GM19099 (cell line): ENCODE results near the gene PSRC1.

Source experiments
- POLR2A ChIP-seq: IDR thresholded peaks from 3 replicates; pipeline ENCODE4 v1.6.1; 2011; ENCODE audit warnings: low read depth; ENCODE audit not compliant: insufficient read length; ENCODE audit errors: extremely low read depth

Gene PSRC1

DNA sequence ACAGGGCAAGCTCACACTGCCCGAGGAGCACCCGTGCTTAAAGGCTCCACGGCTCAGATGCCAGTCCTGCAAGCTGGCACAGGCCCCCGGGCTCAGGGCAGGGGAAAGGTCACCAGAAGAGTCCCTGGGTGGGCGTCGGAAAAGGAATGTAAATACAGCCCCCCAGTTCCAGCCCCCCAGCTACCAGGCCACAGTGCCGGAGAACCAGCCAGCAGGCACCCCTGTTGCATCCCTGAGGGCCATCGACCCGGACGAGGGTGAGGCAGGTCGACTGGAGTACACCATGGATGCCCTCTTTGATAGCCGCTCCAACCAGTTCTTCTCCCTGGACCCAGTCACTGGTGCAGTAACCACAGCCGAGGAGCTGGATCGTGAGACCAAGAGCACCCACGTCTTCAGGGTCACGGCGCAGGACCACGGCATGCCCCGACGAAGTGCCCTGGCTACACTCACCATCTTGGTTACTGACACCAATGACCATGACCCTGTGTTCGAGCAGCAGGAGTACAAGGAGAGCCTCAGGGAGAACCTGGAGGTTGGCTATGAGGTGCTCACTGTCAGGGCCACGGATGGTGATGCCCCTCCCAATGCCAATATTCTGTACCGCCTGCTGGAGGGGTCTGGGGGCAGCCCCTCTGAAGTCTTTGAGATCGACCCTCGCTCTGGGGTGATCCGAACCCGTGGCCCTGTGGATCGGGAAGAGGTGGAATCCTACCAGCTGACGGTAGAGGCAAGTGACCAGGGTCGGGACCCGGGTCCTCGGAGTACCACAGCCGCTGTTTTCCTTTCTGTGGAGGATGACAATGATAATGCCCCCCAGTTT, 32.3 kb downstream of the PSRC1 start:
- no peak for TF ChIP-seq POLR2A

DNA sequence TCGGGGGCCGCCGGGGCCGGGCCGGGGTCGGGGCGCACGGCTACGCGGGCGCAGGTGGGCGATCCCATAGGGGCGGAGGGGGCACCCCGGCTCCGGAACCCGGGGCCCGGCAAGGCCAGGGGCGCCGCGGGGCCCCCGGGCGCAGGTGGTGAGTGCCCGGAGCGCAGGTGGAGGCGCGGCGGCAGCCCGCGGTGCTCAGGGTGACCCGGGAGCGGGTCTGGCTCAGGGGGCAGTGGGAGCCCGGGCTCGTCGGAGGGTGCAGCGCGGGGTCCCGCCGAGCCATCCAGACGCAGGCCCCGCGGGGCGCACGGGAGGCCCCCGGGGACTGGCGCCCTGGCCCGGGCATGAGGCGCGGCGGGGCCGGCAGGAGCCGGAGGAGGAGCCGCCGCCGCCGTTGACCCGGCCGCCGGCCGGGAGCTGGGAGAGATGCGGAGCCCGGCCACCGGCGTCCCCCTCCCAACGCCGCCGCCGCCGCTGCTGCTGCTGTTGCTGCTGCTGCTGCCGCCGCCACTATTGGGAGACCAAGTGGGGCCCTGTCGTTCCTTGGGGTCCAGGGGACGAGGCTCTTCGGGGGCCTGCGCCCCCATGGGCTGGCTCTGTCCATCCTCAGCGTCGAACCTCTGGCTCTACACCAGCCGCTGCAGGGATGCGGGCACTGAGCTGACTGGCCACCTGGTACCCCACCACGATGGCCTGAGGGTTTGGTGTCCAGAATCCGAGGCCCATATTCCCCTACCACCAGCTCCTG, 33.1 kb downstream of the PSRC1 start:
- TF ChIP-seq POLR2A = no peak

DNA sequence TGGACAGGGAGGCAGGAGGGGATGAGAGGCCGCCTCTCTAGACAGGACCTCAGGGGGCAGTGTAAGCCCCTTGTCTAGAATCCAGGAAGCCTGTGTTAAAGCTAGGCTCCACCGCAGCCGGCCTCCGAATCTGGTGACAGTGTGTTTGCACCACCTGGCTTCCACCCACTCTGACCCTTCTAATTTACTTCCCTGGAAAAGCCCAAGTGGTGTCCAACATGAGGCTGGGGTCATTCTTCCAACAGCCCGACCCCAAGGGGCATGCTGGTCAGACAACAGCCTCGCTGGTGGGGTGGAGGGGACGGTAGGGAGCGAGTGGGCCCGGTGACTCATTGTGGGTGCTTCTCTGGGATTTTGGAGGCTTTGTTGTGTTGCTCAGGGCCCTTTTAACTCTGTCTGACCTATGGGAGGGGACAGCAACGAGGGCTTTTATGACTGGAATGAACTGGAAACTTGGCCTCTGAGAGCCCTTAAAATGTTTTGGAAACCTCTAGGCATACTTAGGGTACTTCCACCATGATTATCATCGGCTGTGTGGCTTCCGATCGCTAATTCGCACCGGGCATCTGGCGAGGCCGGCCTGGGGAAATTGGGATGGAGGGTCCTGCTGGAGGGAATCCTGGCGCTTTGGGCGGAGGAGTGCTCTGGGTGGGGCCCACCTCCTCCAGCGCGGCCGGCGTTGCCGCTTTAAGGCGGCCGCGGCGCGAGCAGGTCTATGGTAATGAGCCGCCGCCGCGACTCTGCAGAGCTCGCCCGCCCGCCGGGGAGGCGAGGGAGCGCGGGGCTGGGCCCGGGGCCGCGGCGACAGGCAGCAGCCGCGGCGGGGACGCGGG, 33.9 kb downstream of the PSRC1 start, which contains the start of gene CELSR2:
TSS of gene CELSR2 (plus strand) at position 743 of the 833 bp plus-strand sequence. CDS start 541 bp downstream, outside the sequence.
- no peak for TF ChIP-seq POLR2A

DNA sequence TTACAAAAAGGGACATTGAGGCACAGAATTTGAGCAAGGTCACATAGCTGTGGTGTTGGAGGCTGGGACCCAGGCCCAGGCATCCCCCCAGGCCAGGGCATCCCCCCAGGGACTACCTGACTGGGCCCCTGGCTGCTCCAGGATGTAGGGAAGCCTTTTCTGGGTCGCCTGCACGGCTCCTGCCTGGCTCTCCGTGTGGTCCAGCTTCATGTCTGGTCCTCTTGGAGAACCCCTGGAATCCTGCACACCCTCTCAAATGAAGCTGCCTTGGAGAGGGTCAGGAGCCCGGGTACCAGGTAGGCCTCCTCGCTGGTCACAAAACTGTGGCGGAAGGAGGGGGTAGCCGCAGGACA, 34.5 kb downstream of the PSRC1 start:
- no peak for TF ChIP-seq POLR2A

DNA sequence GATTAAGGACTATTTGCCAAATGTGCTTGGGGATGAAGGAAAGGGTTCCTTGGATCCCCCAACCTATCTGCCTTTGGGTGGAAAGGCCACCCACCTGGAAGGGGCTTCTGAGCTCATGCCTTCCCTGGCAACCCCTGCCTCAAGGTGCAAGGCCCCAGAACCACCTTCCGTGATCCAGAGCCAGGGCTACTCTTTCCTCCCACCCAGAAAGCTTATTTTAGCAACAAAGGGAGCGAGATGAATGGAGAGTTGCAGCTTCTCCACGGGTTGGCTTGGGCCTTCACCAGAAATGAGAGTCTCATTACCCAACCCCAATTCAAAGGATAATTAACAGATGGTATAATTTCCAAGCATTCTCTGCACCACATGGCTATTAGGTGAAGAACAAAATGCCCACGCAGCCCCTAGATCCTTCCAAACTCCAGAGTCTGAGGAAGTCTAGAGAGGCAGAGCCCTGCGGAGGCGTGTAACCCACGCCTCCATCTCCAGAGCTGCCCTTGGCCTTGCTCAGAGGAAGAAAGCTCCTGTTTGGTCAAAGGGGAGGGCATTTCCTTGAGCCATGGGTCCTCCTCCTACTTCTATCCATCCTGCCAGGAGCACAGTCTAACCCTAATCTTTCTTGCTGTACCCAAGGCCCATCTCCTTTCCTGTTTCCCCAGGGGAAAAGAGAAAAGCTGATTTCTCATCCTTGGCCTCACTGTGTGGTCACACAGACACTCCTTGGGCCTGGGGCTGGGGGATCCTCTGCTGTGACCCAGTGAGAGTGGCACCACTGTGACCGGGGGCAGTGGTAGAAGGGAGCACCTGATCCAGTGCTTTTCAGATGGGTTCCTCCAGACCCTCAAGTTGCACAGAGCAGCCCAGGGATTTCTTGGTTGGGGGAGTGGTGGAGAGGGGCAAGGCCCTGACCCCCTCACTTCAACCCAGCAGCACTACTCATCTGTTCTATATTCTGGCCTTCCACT, 35.3 kb downstream of the PSRC1 start:
- TF ChIP-seq POLR2A = no peak

DNA sequence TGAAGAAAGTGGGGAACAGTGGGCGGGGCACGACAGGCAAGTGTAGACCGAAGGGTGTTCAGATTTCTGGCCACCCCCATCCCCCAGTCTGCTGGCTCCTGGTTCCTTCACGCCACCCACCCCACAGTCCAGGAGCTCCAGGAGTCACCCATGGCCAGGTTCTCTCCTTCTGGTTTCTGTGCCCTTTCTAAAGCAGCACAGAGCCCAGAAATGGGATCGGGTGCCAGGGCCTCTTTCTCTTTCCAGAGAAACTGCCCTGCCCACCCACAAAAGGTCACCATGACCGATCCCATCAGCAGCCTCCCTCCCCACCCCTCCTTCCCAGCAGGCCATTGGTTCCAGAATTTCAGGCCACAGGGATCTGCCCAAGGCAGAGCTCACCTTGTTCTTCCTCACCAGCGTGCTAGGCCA, 36.8 kb downstream of the PSRC1 start:
- no peak for TF ChIP-seq POLR2A

DNA sequence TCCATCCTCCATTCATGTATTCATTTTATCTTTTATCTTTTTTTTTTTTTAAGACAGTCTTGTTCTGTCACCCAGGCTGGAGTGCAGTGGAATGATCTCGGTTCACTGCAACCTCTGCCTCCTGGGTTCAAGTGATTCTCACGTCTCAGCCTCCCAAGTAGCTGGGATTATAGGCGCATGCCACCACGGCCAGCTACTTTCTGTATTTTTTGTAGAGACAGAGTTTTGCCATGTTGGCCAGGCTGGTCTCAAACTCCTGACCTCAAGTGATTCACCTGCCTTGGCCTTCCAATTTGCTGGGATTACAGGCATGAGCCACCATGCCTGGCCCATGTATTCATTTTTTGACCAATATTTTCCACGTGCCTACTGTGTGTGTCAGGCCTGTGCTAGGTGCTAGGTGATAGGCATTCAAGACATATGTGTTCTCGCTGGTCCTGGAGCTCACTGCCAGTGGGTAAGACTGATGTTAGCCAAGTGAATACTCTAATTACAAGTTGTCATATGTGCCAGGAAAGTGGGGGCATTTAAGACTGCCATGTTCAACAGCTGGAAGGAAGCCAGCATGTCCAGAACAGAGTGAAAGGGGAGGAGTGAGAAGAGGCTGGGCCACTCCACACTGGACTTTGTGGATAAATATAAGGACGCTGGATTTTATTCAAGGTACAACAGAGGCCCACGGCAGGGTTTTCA, 38.9 kb downstream of the PSRC1 start:
- no peak for TF ChIP-seq POLR2A

DNA sequence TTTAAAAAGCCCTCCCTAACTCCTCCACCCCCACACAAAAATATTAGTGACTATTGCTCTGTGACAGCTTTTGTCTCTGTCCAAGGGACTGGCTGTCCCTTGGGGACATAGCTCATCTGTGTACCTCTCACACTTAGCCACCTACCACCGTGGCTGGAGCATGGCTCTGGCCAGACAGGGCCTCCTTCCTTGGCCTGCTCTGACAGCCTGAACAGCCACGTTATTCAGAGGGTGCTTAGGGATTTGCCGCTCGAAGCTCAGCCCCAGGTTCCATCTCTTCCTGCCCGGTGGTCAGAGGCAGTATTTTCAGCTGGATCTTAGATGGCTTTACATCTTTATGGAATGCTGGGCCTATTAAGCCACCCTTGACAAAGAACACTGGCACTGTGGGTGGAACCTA, 39.7 kb downstream of the PSRC1 start:
- TF ChIP-seq POLR2A = no peak

DNA sequence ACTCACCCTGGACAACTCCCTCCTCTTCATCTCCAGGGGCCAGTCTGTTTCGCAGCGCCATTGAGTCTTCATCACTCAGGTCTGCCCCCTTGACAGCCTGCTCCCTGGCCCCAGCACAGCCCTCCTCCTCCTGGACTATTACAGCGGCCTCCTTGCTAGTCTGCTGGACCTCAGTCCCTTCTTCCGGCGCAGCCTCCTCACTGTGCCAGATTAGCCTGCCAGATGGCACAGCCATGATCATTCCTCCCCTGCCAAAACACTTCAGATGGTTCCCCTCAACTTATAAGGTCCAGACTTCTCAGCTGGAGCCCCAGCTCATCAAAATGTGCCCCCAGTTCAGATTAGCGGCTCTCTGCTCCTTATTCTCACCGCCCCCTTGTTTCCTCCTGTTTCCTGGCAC, 40.6 kb downstream of the PSRC1 start:
- TF ChIP-seq POLR2A = no peak

DNA sequence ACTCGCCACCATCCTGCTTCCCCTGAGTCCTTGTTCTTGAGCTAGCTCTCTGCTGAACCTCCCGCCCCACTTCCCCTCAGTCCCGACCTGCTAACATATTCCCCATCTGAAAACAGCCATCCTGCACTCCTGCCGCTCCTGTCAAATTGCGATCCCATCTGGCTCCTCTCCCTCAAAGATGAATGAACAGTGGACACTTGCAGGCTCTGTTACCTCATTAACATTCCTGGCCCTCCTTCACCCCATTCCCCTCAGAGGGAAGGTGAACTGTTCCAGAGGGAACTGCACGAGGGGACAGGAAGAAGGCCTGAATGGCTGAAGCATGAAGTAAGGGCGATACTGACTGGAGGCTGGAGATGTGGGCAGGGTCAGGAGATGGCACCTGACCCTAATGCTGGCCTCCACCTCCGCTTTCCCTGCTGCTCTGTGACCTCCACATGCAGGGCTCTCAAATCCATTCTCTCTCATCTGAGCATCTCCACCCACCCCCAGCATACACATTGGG, 41.1 kb downstream of the PSRC1 start:
- no peak for TF ChIP-seq POLR2A

DNA sequence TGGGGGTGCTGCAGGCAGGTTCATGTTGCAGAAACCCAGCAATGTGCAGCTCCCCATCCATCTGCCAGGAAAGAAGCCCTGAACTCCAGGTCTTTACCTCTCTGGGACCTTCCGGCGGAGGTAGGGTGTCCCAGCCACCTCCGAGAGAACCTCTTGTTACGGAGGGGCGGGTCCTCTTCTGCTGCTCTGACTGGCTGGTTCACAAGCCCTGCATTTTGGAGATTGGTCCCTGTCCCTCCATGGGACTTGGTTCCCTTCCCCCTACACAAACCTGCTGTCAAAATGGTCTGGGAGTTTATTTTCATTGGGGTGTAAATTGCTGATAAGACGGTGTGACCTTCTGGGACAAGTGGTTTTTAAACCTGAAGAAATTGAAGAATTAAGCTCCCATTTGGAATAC, 41.6 kb downstream of the PSRC1 start:
- no peak for TF ChIP-seq POLR2A

DNA sequence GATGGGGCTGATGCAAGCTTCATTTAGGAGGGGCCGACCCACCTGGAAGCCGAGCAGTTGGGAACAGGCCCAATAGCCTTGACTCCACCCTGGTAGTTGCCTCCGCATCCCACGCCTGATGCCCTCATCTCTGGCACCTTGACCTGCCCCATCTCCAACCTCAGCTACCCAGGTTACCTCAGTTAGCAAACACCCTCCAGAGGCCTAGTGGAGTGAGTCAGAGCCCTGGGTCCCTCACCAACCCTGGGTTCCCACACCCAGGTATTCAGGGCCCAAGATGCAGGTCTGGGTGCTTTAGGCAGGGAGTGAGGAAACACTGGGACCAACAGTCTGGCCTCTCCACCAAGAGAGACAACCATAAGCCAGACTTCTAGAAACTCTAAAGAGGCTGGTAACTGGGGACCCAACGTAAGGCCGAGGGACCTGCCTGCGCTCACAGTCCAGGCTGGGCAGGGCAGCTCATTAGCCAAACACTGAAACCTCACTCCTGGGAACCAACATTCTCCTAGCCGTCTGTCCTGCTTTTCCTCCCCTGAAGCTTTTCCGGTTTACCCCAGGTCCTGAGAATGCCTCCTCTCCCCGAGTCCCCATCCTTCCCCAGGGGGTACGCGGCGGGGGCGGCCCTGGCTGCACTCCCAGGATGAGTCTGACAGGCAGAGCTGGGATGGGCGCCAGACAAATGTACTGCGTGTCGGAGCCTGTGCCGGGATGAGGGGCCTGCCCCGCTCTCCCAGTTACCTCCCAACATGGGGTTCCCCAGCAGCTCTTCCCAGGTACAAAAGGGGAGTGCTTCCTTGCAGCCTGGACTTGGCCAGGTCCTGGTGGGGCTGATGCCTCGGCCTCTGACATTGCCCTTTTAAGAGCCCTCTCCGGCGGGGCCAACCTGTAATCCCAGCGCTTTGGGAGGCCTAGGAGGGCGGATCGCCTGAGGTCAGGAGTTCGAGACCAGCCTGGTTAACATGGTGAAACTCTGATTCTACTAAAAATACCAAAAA, 42.5 kb downstream of the PSRC1 start:
- TF ChIP-seq POLR2A = no peak
